CD8-positive, alpha-beta memory T cell (primary cell): ENCODE results near the gene EFS. TPM values are rescaled to one million over a fixed set of nuclear protein-coding genes. Genes with fewer than 3 reads are reported as not detected.
"Not testable (repeated sequence)": the region's sequence is repeated elsewhere in the genome, so short reads cannot be mapped to it uniquely, and the experiment has no call there.

Source experiments
- CTCF ChIA-PET: fragments of 350-600 bp; sonication (Branson Sonifier 250); formaldehyde crosslinking; loops from one replicate; lab custom pipeline; 2021; ENCODE audit warnings: antibody characterized with exemption; lab: Charles Lee
- POLR2A ChIA-PET: fragments of 350-600 bp; sonication (Branson Sonifier 250); formaldehyde crosslinking; loops from one replicate; lab custom pipeline; 2021; ENCODE audit warnings: antibody characterized with exemption; lab: Charles Lee
- DNase-seq, 5 donors: peaks; one replicate each; pipeline versions ENCODE4 v3.0.0 to v3.0.0-alpha.2; 2020 to 2022; ENCODE audit warnings: mixed read lengths in 1 of 5
- H3K27ac ChIP-seq: one replicate; pipeline ENCODE4 v1.7.0; 2013; ENCODE audit warnings: low read depth, mild to moderate bottlenecking, low read length, moderate library complexity
- H3K27me3 ChIP-seq: 2 replicates; pipeline ENCODE4 v1.7.0; 2013; ENCODE audit warnings: low read length, mild to moderate bottlenecking; ENCODE audit not compliant: insufficient read depth, poor library complexity, severe bottlenecking
- H3K36me3 ChIP-seq: 2 replicates; pipeline ENCODE4 v1.7.0; 2013; ENCODE audit warnings: mild to moderate bottlenecking, low read length, moderate library complexity; ENCODE audit not compliant: insufficient read depth
- H3K4me1 ChIP-seq: 2 replicates; pipeline ENCODE4 v1.7.0; 2013; ENCODE audit warnings: mild to moderate bottlenecking, low read length, moderate library complexity; ENCODE audit not compliant: insufficient read depth
- H3K4me3 ChIP-seq: 2 replicates; pipeline ENCODE4 v1.7.0; 2013; ENCODE audit warnings: mild to moderate bottlenecking, low read length
- H3K9me3 ChIP-seq: 2 replicates; pipeline ENCODE4 v1.7.0; 2013; ENCODE audit warnings: mild to moderate bottlenecking, low read length
- H3K27ac Mint-ChIP-seq, 8 donors: one replicate each; pipeline ENCODE4 v1.8.0; 2020 to 2021; ENCODE audit warnings: mixed read lengths in 8 of 8, mild to moderate bottlenecking in 6 of 8, inconsistent platforms in 3 of 8, moderate library complexity in 3 of 8
- H3K27me3 Mint-ChIP-seq, 2 donors: one replicate each; pipeline ENCODE4 v1.8.0; 2020 to 2021; ENCODE audit warnings: mixed read lengths in 2 of 2, mild to moderate bottlenecking in 1 of 2, moderate library complexity in 1 of 2
- H3K36me3 Mint-ChIP-seq, 3 donors: one replicate each; pipeline ENCODE4 v1.8.0; 2020 to 2021; ENCODE audit warnings: mixed read lengths in 3 of 3, inconsistent platforms in 1 of 3, mild to moderate bottlenecking in 1 of 3
- H3K4me1 Mint-ChIP-seq, 3 donors: one replicate each; pipeline ENCODE4 v1.8.0; 2020 to 2021; ENCODE audit warnings: mixed read lengths in 3 of 3, inconsistent platforms in 1 of 3, mild to moderate bottlenecking in 1 of 3
- H3K4me3 Mint-ChIP-seq, 7 donors: one replicate each; pipeline ENCODE4 v1.8.0; 2020 to 2021; ENCODE audit warnings: mixed read lengths in 7 of 7, mild to moderate bottlenecking in 6 of 7, moderate library complexity in 4 of 7, inconsistent platforms in 2 of 7
- H3K9me3 Mint-ChIP-seq, 5 donors: one replicate each; pipeline ENCODE4 v1.8.0; 2020 to 2022; ENCODE audit warnings: mixed read lengths in 5 of 5, mild to moderate bottlenecking in 3 of 5, moderate library complexity in 2 of 5, inconsistent platforms in 1 of 5
- polyA plus RNA-seq: library from polyadenylated mRNA; unstranded; fragments of 300-500 nt; fragmentation: Illumina TruSeq; gene quantifications from one replicate; pipeline ENCODE4 v1.2.3, GENCODE V29; 2021
- total RNA-seq, 2 experiments: library from RNA; stranded (reverse); gene quantifications; one replicate each; pipeline ENCODE4 v1.2.3, GENCODE V29; 2021

Gene EFS
- total and polyA plus RNA-seq, 3 experiments from 2014 or later, result not detected

- Mint-ChIP-seq H3K36me3 (peaks cover 0 to 29% (median 3%) of the 10 kb centered on the region in 3 donors), H3K27me3 (peaks cover 0 to under 1% of the 10 kb centered on the region in 2 donors), H3K9me3 (no peaks in the 10 kb centered on the region), H3K4me3 (peak overlapping the region in 1 of 7 donors; percentile 46), H3K27ac (peak overlapping the region in 2 of 8 donors; percentile 37 to 38), H3K4me1 (peaks cover 4 to 11% (median 6%) of the 10 kb centered on the region in 3 donors)
- no peak overlapping the region for H3K4me3 ChIP-seq
- peak; percentile 37 to 74 (median 47) for DNase-seq
- H3K4me1 ChIP-seq, result peaks cover 2% of the 10 kb centered on the region
- no peaks in the 10 kb centered on the region for H3K9me3 ChIP-seq
- H3K27me3 ChIP-seq, result no peaks in the 10 kb centered on the region
- H3K27ac ChIP-seq, result no peak overlapping the region
- H3K36me3 ChIP-seq, result peaks cover 17% of the 10 kb centered on the region
- ChIA-PET CTCF (interaction anchor here (1.0 to 2.5 kb wide), 4 partner anchors 51 to 215 kb away, joined by 3 to 23 read pairs (median 4); no protein-coding TSS in a partner anchor), POLR2A (interaction anchor here (0.6 kb wide), 3 partner anchors 142 to 1742 kb away, joined by 4 to 7 read pairs (median 6); partner anchors contain the start of gene NGDN)
Observed at GRCh38 chr14:23327947-23328744, 36.8 kb downstream of the EFS start.

- H3K27ac Mint-ChIP-seq, result peak overlapping the region in 2 of 8 donors; percentile 22 to 41
- H3K36me3 Mint-ChIP-seq, result peaks cover 0 to 42% (median 6%) of the 10 kb centered on the region in 3 donors
- POLR2A ChIA-PET, result no interaction called here
- Histone ChIP-seq H3K9me3 (no peaks in the 10 kb centered on the region), H3K4me3 (no peak overlapping the region), H3K27me3 (no peaks in the 10 kb centered on the region), H3K27ac (no peak overlapping the region), H3K4me1 (peaks cover 13% of the 10 kb centered on the region), H3K36me3 (peaks cover 20% of the 10 kb centered on the region)
- CTCF ChIA-PET, result interaction anchor here (1.1 to 2.5 kb wide), 9 partner anchors 9 to 68 kb away, joined by 3 to 23 read pairs (median 5); partner anchors contain the start of genes HOMEZ and PPP1R3E
- peak overlapping the region in 1 of 7 donors; percentile 31 for H3K4me3 Mint-ChIP-seq
- no peak for DNase-seq
- peaks cover 0 to 3% of the 10 kb centered on the region in 2 donors for H3K27me3 Mint-ChIP-seq
- no peaks in the 10 kb centered on the region for H3K9me3 Mint-ChIP-seq
- H3K4me1 Mint-ChIP-seq, result peaks cover 17 to 24% (median 19%) of the 10 kb centered on the region in 3 donors
Observed at GRCh38 chr14:23326491-23327332, 38.3 kb downstream of the EFS start.

- CTCF ChIA-PET, result interaction anchor here (1.2 to 2.5 kb wide), 2 partner anchors 53 to 61 kb away, joined by 5 to 23 read pairs; no protein-coding TSS in a partner anchor
- Mint-ChIP-seq H3K4me3 (peak overlapping the region in 1 of 7 donors; percentile 0), H3K4me1 (peaks cover 19 to 25% (median 20%) of the 10 kb centered on the region in 3 donors), H3K27ac (peak overlapping the region in 3 of 8 donors; percentile 22 to 56 (median 46)), H3K36me3 (peaks cover 0 to 44% (median 6%) of the 10 kb centered on the region in 3 donors)
- DNase-seq, H3K4me3 ChIP-seq, H3K27me3 ChIP-seq, H3K9me3 ChIP-seq, H3K27ac ChIP-seq, H3K9me3 Mint-ChIP-seq, POLR2A ChIA-PET, H3K27me3 Mint-ChIP-seq: not testable (repeated sequence)
- peaks cover 20% of the 10 kb centered on the region for H3K36me3 ChIP-seq
- H3K4me1 ChIP-seq, result peaks cover 13% of the 10 kb centered on the region
Observed at GRCh38 chr14:23325746-23326145, 39.2 kb downstream of the EFS start.

- H3K4me3 Mint-ChIP-seq, result peak overlapping the region in 1 of 7 donors; percentile 35
- H3K4me1 Mint-ChIP-seq, result peaks cover 26 to 33% (median 28%) of the 10 kb centered on the region in 3 donors
Observed at GRCh38 chr14:23324993-23325392, 40.0 kb downstream of the EFS start.

GRCh38 chr14:23324455-23324846 is 40.5 kb downstream of the EFS start:
- Mint-ChIP-seq H3K9me3 (no peaks in the 10 kb centered on the region), H3K27ac (peak overlapping the region in 1 of 8 donors; percentile 7), H3K4me1 (peaks cover 30 to 38% (median 31%) of the 10 kb centered on the region in 3 donors), H3K4me3 (peak overlapping the region in 1 of 7 donors; percentile 35), H3K36me3 (peaks cover 0 to 44% (median 6%) of the 10 kb centered on the region in 3 donors), H3K27me3 (peaks cover 0 to 3% of the 10 kb centered on the region in 2 donors)
- Histone ChIP-seq H3K27ac (no peak overlapping the region), H3K4me3 (no peak overlapping the region), H3K27me3 (no peaks in the 10 kb centered on the region), H3K9me3 (no peaks in the 10 kb centered on the region), H3K4me1 (peaks cover 23% of the 10 kb centered on the region), H3K36me3 (peaks cover 20% of the 10 kb centered on the region)
- ChIA-PET POLR2A (interaction anchor here (5.0 kb wide), 1 partner anchor 22 kb away, joined by 146 read pairs; the partner anchor contains the start of gene PPP1R3E), CTCF (interaction anchor here (0.7 kb wide), 1 partner anchor 14 kb away, joined by 3 read pairs; no protein-coding TSS in a partner anchor)
- no peak for DNase-seq

More at GRCh38 chr14:23324993-23325392, 40.0 kb downstream of the EFS start:
- POLR2A ChIA-PET, result no interaction called here
- CTCF ChIA-PET, result no interaction called here
- Histone ChIP-seq H3K36me3 (peaks cover 20% of the 10 kb centered on the region), H3K9me3 (no peaks in the 10 kb centered on the region), H3K4me3 (no peak overlapping the region), H3K27ac (no peak overlapping the region), H3K4me1 (peaks cover 20% of the 10 kb centered on the region), H3K27me3 (no peaks in the 10 kb centered on the region)
- Mint-ChIP-seq H3K9me3 (no peaks in the 10 kb centered on the region), H3K27me3 (peaks cover 0 to 3% of the 10 kb centered on the region in 2 donors), H3K36me3 (peaks cover 0 to 44% (median 6%) of the 10 kb centered on the region in 3 donors), H3K27ac (peak overlapping the region in 2 of 8 donors; percentile 7 to 88)
- DNase-seq, result no peak

- Mint-ChIP-seq H3K27me3 (peaks cover 0 to 3% of the 10 kb centered on the region in 2 donors), H3K4me1 (peaks cover 30 to 38% (median 31%) of the 10 kb centered on the region in 3 donors), H3K4me3 (no peak overlapping the region), H3K27ac (peak overlapping the region in 1 of 8 donors; percentile 89), H3K9me3 (no peaks in the 10 kb centered on the region), H3K36me3 (peaks cover 0 to 44% (median 6%) of the 10 kb centered on the region in 3 donors)
- Histone ChIP-seq H3K27ac (no peak overlapping the region), H3K9me3 (no peaks in the 10 kb centered on the region), H3K4me1 (peaks cover 23% of the 10 kb centered on the region), H3K4me3 (no peak overlapping the region), H3K36me3 (peaks cover 20% of the 10 kb centered on the region), H3K27me3 (no peaks in the 10 kb centered on the region)
- no peak for DNase-seq
- ChIA-PET CTCF (interaction anchor here (0.7 to 3.7 kb wide), 2 partner anchors 13 to 56 kb away, joined by 3 to 14 read pairs; no protein-coding TSS in a partner anchor), POLR2A (interaction anchor here (5.0 kb wide), 1 partner anchor 21 kb away, joined by 146 read pairs; the partner anchor contains the start of gene PPP1R3E)
Observed at GRCh38 chr14:23323838-23324454, 41.0 kb downstream of the EFS start.
